ENCODE data around the gene SNCAIP. TPM values are rescaled to one million over a fixed set of nuclear protein-coding genes. Genes with fewer than 3 reads are reported as not detected.

The SNCAIP gene
- total RNA-seq (2011; cell fraction: chromatin; rRNA removed; ENCODE audit: low replicate concordance) = not detected in 2 replicates
- not detected in 2 replicates for total RNA-seq (2011; cell fraction: nucleolus; rRNA removed)
- total RNA-seq (2011; cell fraction: nucleoplasm; rRNA removed) = not detected in 2 replicates
- total RNA-seq (2014; rRNA removed) = 0.08 TPM in 1 of 2 replicates, not detected in the other
- not detected in 2 replicates for total RNA-seq (2014; rRNA removed; fragmentation: Illumina TruSeq; extraction: Trizol)
- total RNA-seq (2015; rRNA removed; fragmentation: Illumina TruSeq; extraction: Trizol) = not detected in 2 replicates
- total RNA-seq (2021) = not detected in 2 replicates
- not detected in 2 replicates for polyA plus RNA-seq (2011; rRNA removed)
- polyA plus RNA-seq (2011; cell fraction: cytosol; rRNA removed) = not detected in 2 replicates
- 0.09 TPM in 1 of 2 replicates, not detected in the other for polyA plus RNA-seq (2011; cell fraction: nucleus; rRNA removed)
- 0.04 TPM in 2 replicates for polyA plus RNA-seq (2012)
- not detected in 2 replicates for polyA plus RNA-seq (2014; fragmentation: Illumina TruSeq; extraction: Trizol)
- polyA plus RNA-seq (2014; fragmentation: Nextera tagmentation; extraction: Ambion mirVana) = not detected
- 0.04 TPM in 1 of 2 replicates, not detected in the other for polyA plus RNA-seq (2014; rRNA removed)
- polyA minus RNA-seq (2011; rRNA and poly(A)+ RNA removed) = not detected in 2 replicates
- not detected in 2 replicates for polyA minus RNA-seq (2011; cell fraction: cytosol; rRNA and poly(A)+ RNA removed)
- polyA minus RNA-seq (2011; cell fraction: nucleus; rRNA and poly(A)+ RNA removed) = not detected in 2 replicates
- percentile 10 among the genes with signal in this experiment for Bru-seq, nascent RNA
- BruChase-seq, experiment 1, labeled RNA remaining after a 2-hour chase = percentile 4 among the genes with signal in this experiment
- BruChase-seq, experiment 2, labeled RNA remaining after a 6-hour chase = percentile 4 among the genes with signal in this experiment
- long read RNA-seq, experiment 1 = 0 reads
- long read RNA-seq, experiment 2 = 0 reads
- long read RNA-seq, experiment 3 = 0 reads

- in situ Hi-C loops (cut with MboI) (no loop called here), intact Hi-C loops (cut with micrococcal nuclease) (no loop called here)
- Histone ChIP-seq H3K4me1 (replicated peaks in 1 of 2; ENCODE audit: control insufficient read depth in 2 of 2, insufficient read depth in 2 of 2, low read length in 2 of 2) (peaks cover 0 to 12% of the 10 kb centered on the region in 2 experiments; a peak in 2 of 5 replicates), H3K9me3 (replicated peaks; ENCODE audit: control insufficient read depth, insufficient read depth, low read depth, low read length) (no peaks in the 10 kb centered on the region), H2AFZ (ENCODE audit: low read depth, low read length) (no peak within 1 kb of the TSS), H3K4me3 (no peak within 1 kb of the TSS), H3K9me1 (ENCODE audit: control insufficient read depth, insufficient read depth, low read length) (no peaks in the 10 kb centered on the region), H3K9ac (ENCODE audit: insufficient read depth in 1 of 2, low read depth in 2 of 2, low read length in 2 of 2) (no peak within 1 kb of the TSS), H3K36me3 (ENCODE audit: control insufficient read depth, insufficient read depth, low read length) (no peaks in the 10 kb centered on the region), H3K27ac (ENCODE audit: extremely low read depth, low read depth, low read length) (no peak within 1 kb of the TSS), H4K20me1 (replicated peaks; ENCODE audit: control insufficient read depth, insufficient read depth, low read length) (no peaks in the 10 kb centered on the region), H3K27me3 (ENCODE audit: control insufficient read depth in 2 of 2, insufficient read depth in 2 of 2, low read length in 2 of 2) (peaks cover 19 to 26% of the 10 kb centered on the region in 2 experiments), H3K4me2 (ENCODE audit: insufficient read depth, low read length) (no peak within 1 kb of the TSS), H3K79me2 (ENCODE audit: control insufficient read depth, insufficient read depth, low read length) (no peaks in the 10 kb centered on the region)
- POLR2A ChIA-PET = no interaction called here
- DNase-seq (ENCODE audit: extremely low read depth in 1 of 4, low spot score in 3 of 4) (peak; percentile 8 to 24 (median 12)), FAIRE-seq (no peak), ATAC-seq (peak; percentile 81)
- CTCF ChIA-PET (ENCODE audit: low intra/inter-chr PET ratio) = no interaction called here
- 1% methylated on average over 34 of the region's 78 CpGs for WGBS (ENCODE audit: insufficient coverage, low coverage, missing lambda C conversion rate)
- TF ChIP-seq ZNF3 (CRISPR knock-in tag; IDR thresholded peaks at IDR 0.05) (no peak), KLF6 (CRISPR knock-in tag; IDR thresholded peaks at IDR 0.05; ENCODE audit: borderline replicate concordance) (no peak), BMI1 (IDR thresholded peaks at IDR 0.05; ENCODE audit: low read length) (no peak), RFX5 (IDR thresholded peaks at IDR 0.05; ENCODE audit: low read depth, low read length) (no peak), HLTF (IDR thresholded peaks at IDR 0.05) (no peak), ESRRB (CRISPR knock-in tag; IDR thresholded peaks at IDR 0.05; ENCODE audit: borderline replicate concordance) (no peak), ZNF77 (CRISPR knock-in tag; IDR thresholded peaks at IDR 0.05) (no peak), ZNF184 (CRISPR knock-in tag; IDR thresholded peaks at IDR 0.05) (no peak), MTF1 (CRISPR knock-in tag; IDR thresholded peaks at IDR 0.05; ENCODE audit: borderline replicate concordance) (no peak), RUNX1 (IDR thresholded peaks at IDR 0.05; ENCODE audit: low read depth) (no peak), ZNF785 (CRISPR knock-in tag; IDR thresholded peaks at IDR 0.05) (no peak), NBN (IDR thresholded peaks at IDR 0.05; ENCODE audit: low read depth) (no peak), HMGN3 (IDR thresholded peaks at IDR 0.05; ENCODE audit: borderline replicate concordance, extremely low read depth, insufficient read length, low read depth, low read length) (no peak), HIVEP1 (CRISPR knock-in tag; IDR thresholded peaks at IDR 0.05) (no peak), HMG20B (CRISPR knock-in tag; IDR thresholded peaks at IDR 0.05) (no peak), ZNF140 (CRISPR knock-in tag; IDR thresholded peaks at IDR 0.05) (no peak)
- BruUV-seq (replicated peaks) = no TSS peak
These were observed at the start of gene SNCAIP for GRCh38 chr5:122311961-122312590. TSS of gene SNCAIP (plus strand) at chr5:122312237. CDS start at chr5:122391135, 78,898 bp downstream.
